Renal pelvis (tissue), 4 donors: ENCODE measurements around the gene DGKI. TPM values are rescaled to one million over a fixed set of nuclear protein-coding genes. Genes with fewer than 3 reads are reported as not detected.

ENCODE experiments used
- DNase-seq: peaks from one replicate; pipeline ENCODE4 v3.0.0-alpha.2; 2013
- polyA plus RNA-seq, 3 donors: library from polyadenylated mRNA; unstranded; fragments of 120-200 nt; gene quantifications; one replicate each; pipeline ENCODE4 v1.2.1, GENCODE V29; 2013; ENCODE audit not compliant: insufficient read length in 3 of 3

Gene DGKI
- polyA plus RNA-seq, 3 donors: 1.5 to 2.3 (median 1.6) TPM

- no peak for DNase-seq
Measured at GRCh38 chr7:137603043-137603442, 243.7 kb downstream of the DGKI start.

- no peak for DNase-seq
Measured at GRCh38 chr7:137601642-137602041, 245.1 kb downstream of the DGKI start.

- DNase-seq: no peak
Measured at GRCh38 chr7:137597856-137598255, 248.9 kb downstream of the DGKI start.

- no peak for DNase-seq
Measured at GRCh38 chr7:137593115-137593711, 253.6 kb downstream of the DGKI start.

GRCh38 chr7:137592232-137592896, 254.4 kb downstream of the DGKI start:
- DNase-seq: peak; percentile 74

GRCh38 chr7:137591421-137591837, 255.3 kb downstream of the DGKI start:
- DNase-seq: no peak

GRCh38 chr7:137590756-137591305, 255.9 kb downstream of the DGKI start:
- no peak for DNase-seq

GRCh38 chr7:137590071-137590755, 256.6 kb downstream of the DGKI start:
- DNase-seq: no peak

- no peak for DNase-seq
Measured at GRCh38 chr7:137587326-137587725, 259.4 kb downstream of the DGKI start.

- no peak for DNase-seq
Measured at GRCh38 chr7:137585591-137585990, 261.2 kb downstream of the DGKI start.

GRCh38 chr7:137583172-137583571, 263.6 kb downstream of the DGKI start:
- no peak for DNase-seq

GRCh38 chr7:137579913-137580640, 266.7 kb downstream of the DGKI start:
- DNase-seq: no peak

GRCh38 chr7:137578541-137578940, 268.2 kb downstream of the DGKI start:
- DNase-seq: no peak

- peak; percentile 24 for DNase-seq
Measured at GRCh38 chr7:137577184-137577583, 269.6 kb downstream of the DGKI start.

- no peak for DNase-seq
Measured at GRCh38 chr7:137576481-137576880, 270.3 kb downstream of the DGKI start.

- DNase-seq: no peak
Measured at GRCh38 chr7:137574812-137575211, 272.0 kb downstream of the DGKI start.

GRCh38 chr7:137572056-137572784, 274.6 kb downstream of the DGKI start:
- DNase-seq: no peak

- DNase-seq: no peak
Measured at GRCh38 chr7:137564677-137565076, 282.1 kb downstream of the DGKI start.

GRCh38 chr7:137563981-137564380, 282.8 kb downstream of the DGKI start:
- no peak for DNase-seq

GRCh38 chr7:137547485-137547884, 299.3 kb downstream of the DGKI start:
- no peak for DNase-seq

- no peak for DNase-seq
Measured at GRCh38 chr7:137546671-137547070, 300.1 kb downstream of the DGKI start.

GRCh38 chr7:137546009-137546408, 300.8 kb downstream of the DGKI start:
- DNase-seq: no peak
